GM19395 (cell line): ENCODE data around the gene CD3D.

ENCODE experiments used
- ATAC-seq: cut with Tn5 transposase; IDR thresholded peaks from one replicate; pipeline ENCODE4 v1.9.1; 2021; ENCODE audit warnings: mild to moderate bottlenecking, moderate library complexity; ENCODE audit not compliant: unreplicated experiment

Gene CD3D

GRCh38 chr11:118342503-118343161, at the start of gene CD3D:
Gene CD3D, minus strand, starts transcription at chr11:118342705. Its CDS starts 98 bp downstream, at chr11:118342607.
- ATAC-seq: no peak

- ATAC-seq: no peak
Measured at GRCh38 chr11:118383657-118384056, 41.2 kb upstream of the CD3D start.

- no peak for ATAC-seq
Measured at GRCh38 chr11:118382954-118383353, 40.4 kb upstream of the CD3D start.

GRCh38 chr11:118380571-118380970, 38.1 kb upstream of the CD3D start:
- no peak for ATAC-seq

GRCh38 chr11:118379497-118379896, 37.0 kb upstream of the CD3D start:
- ATAC-seq: no peak

- no peak for ATAC-seq
Measured at GRCh38 chr11:118375978-118376377, 33.5 kb upstream of the CD3D start.

GRCh38 chr11:118374729-118375128, 32.2 kb upstream of the CD3D start:
- ATAC-seq: no peak

GRCh38 chr11:118373871-118374270, 31.4 kb upstream of the CD3D start:
- no peak for ATAC-seq

GRCh38 chr11:118373263-118373662, 30.8 kb upstream of the CD3D start:
- no peak for ATAC-seq

- ATAC-seq: no peak
Measured at GRCh38 chr11:118370774-118371173, 28.3 kb upstream of the CD3D start.

- ATAC-seq: no peak
Measured at GRCh38 chr11:118366287-118366686, 23.8 kb upstream of the CD3D start.

- ATAC-seq: no peak
Measured at GRCh38 chr11:118364956-118365615, 22.6 kb upstream of the CD3D start.

GRCh38 chr11:118359295-118359958, 16.9 kb upstream of the CD3D start, which contains the start of gene UBE4A:
Gene UBE4A, plus strand, starts transcription at chr11:118359600. Its CDS starts 5,481 bp downstream, at chr11:118365081.
- ATAC-seq: peak; percentile 89

- ATAC-seq: no peak
Measured at GRCh38 chr11:118358071-118358470, 15.6 kb upstream of the CD3D start.

GRCh38 chr11:118353084-118353710, 10.7 kb upstream of the CD3D start:
- no peak for ATAC-seq

- no peak for ATAC-seq
Measured at GRCh38 chr11:118349475-118349874, 7.0 kb upstream of the CD3D start.

GRCh38 chr11:118343981-118344515, 1.5 kb upstream of the CD3D start, which contains the start of gene CD3G:
Gene CD3G, plus strand, starts transcription at chr11:118344344. Its CDS starts 80 bp downstream, at chr11:118344424.
- ATAC-seq: no peak

GRCh38 chr11:118343248-118343647, 743 bp upstream of the CD3D start:
- no peak for ATAC-seq

GRCh38 chr11:118341815-118342489, 553 bp downstream of the CD3D start:
- ATAC-seq: no peak

GRCh38 chr11:118341261-118341660, 1.2 kb downstream of the CD3D start:
- no peak for ATAC-seq

GRCh38 chr11:118340449-118340848, 2.1 kb downstream of the CD3D start:
- no peak for ATAC-seq
